HEK293 (cell line): ENCODE results near the gene SDR42E1.

ENCODE experiments used
- CTCF ChIA-PET: fragments of 350-600 bp; formaldehyde crosslinking; extraction: SDS; loops from one replicate; lab custom pipeline; 2021; ENCODE audit warnings: antibody characterized with exemption; lab: Yijun Ruan, JAX
- POLR2A ChIA-PET: fragments of 300-600 bp; formaldehyde crosslinking; extraction: SDS; loops from one replicate; lab custom pipeline; 2020; ENCODE audit warnings: antibody characterized with exemption, inconsistent platforms; lab: Yijun Ruan, JAX
- H3K27ac ChIP-seq: fragments of 200-500 bp; sonication (Bioruptor generic); 2 replicates; pipeline ENCODE4 v1.5.1; 2014; ENCODE audit warnings: low read depth, low read length, control low read depth, inconsistent platforms; ENCODE audit errors: extremely low read depth
- H3K36me3 ChIP-seq, 2 experiments: fragments of 200-500 bp in 1 of 2; sonication (Bioruptor generic) in 1 of 2; 1 replicate in 1 of 2; 2 replicates in 1 of 2; pipeline ENCODE4 v1.5.1; 2014 to 2017; ENCODE audit warnings: inconsistent platforms in 2 of 2, low read length in 2 of 2; ENCODE audit not compliant: control insufficient read depth in 2 of 2, insufficient read depth in 1 of 2
- H3K4me1 ChIP-seq: fragments of 200-500 bp; sonication (Bioruptor generic); 2 replicates; pipeline ENCODE4 v1.5.1; 2014; ENCODE audit warnings: mild to moderate bottlenecking, low read length, inconsistent platforms; ENCODE audit not compliant: control insufficient read depth, insufficient read depth
- H3K4me3 ChIP-seq: 2 replicates; pipeline ENCODE4 v1.5.1; 2011; ENCODE audit warnings: low read depth, mild to moderate bottlenecking, control low read depth, low read length, moderate library complexity
- H3K9me3 ChIP-seq: fragments of 200-500 bp; sonication (Bioruptor generic); 2 replicates; pipeline ENCODE4 v1.5.1; 2014; ENCODE audit warnings: low read depth, low read length, inconsistent platforms; ENCODE audit not compliant: control insufficient read depth, insufficient read depth
- BCL11B ChIP-seq: fragments of 450-650 bp; formaldehyde crosslinking; IDR thresholded peaks from 2 replicates; pipeline ENCODE4 v1.5.1; 2016; ENCODE audit warnings: low read depth, missing biosample characterization, missing genetic modification characterization
- FEZF1 ChIP-seq: fragments of 450-650 bp; formaldehyde crosslinking; IDR thresholded peaks from 2 replicates; pipeline ENCODE4 v1.5.1; 2016; ENCODE audit warnings: missing biosample characterization, missing genetic modification characterization
- KLF16 ChIP-seq: fragments of 450-650 bp; formaldehyde crosslinking; IDR thresholded peaks from 2 replicates; pipeline ENCODE4 v1.5.1; 2017; ENCODE audit warnings: missing biosample characterization, missing genetic modification characterization
- PRDM6 ChIP-seq: fragments of 450-650 bp; formaldehyde crosslinking; IDR thresholded peaks from 2 replicates; pipeline ENCODE4 v1.5.1; 2017; ENCODE audit warnings: missing biosample characterization, missing genetic modification characterization
- SALL2 ChIP-seq: fragments of 450-650 bp; formaldehyde crosslinking; IDR thresholded peaks from 2 replicates; pipeline ENCODE4 v1.5.0; 2017; ENCODE audit warnings: missing biosample characterization, mild to moderate bottlenecking, missing genetic modification characterization, borderline replicate concordance
- TSHZ1 ChIP-seq: fragments of 450-650 bp; formaldehyde crosslinking; IDR thresholded peaks from 2 replicates; pipeline ENCODE4 v1.5.1; 2016; ENCODE audit warnings: missing biosample characterization, missing genetic modification characterization, borderline replicate concordance
- ZBTB48 ChIP-seq: fragments of 450-650 bp; formaldehyde crosslinking; IDR thresholded peaks from 2 replicates; pipeline ENCODE4 v1.5.1; 2016; ENCODE audit warnings: missing biosample characterization, missing genetic modification characterization
- ZBTB6 ChIP-seq: fragments of 450-650 bp; formaldehyde crosslinking; IDR thresholded peaks from 2 replicates; pipeline ENCODE4 v1.5.1; 2017; ENCODE audit warnings: missing biosample characterization, missing genetic modification characterization
- ZNF16 ChIP-seq: fragments of 450-650 bp; formaldehyde crosslinking; IDR thresholded peaks from 2 replicates; pipeline ENCODE4 v1.5.1; 2016; ENCODE audit warnings: low read depth, missing biosample characterization, missing genetic modification characterization
- ZNF2 ChIP-seq: fragments of 450-650 bp; formaldehyde crosslinking; IDR thresholded peaks from 2 replicates; pipeline ENCODE4 v1.5.1; 2016; ENCODE audit warnings: missing biosample characterization, missing genetic modification characterization
- ZNF211 ChIP-seq: fragments of 450-650 bp; formaldehyde crosslinking; IDR thresholded peaks from 2 replicates; pipeline ENCODE4 v1.5.1; 2016; ENCODE audit warnings: low read depth, missing biosample characterization, missing genetic modification characterization
- ZNF302 ChIP-seq: fragments of 450-650 bp; formaldehyde crosslinking; IDR thresholded peaks from 2 replicates; pipeline ENCODE4 v1.5.1; 2016; ENCODE audit warnings: missing biosample characterization, missing genetic modification characterization, low read depth
- ZNF311 ChIP-seq: fragments of 450-650 bp; formaldehyde crosslinking; IDR thresholded peaks from 2 replicates; pipeline ENCODE4 v1.5.1; 2017; ENCODE audit warnings: missing biosample characterization, missing genetic modification characterization, borderline replicate concordance
- ZNF354C ChIP-seq: fragments of 450-650 bp; formaldehyde crosslinking; IDR thresholded peaks from 2 replicates; pipeline ENCODE4 v1.5.1; 2016; ENCODE audit warnings: missing biosample characterization, missing genetic modification characterization, low read depth, borderline replicate concordance
- ZNF416 ChIP-seq: fragments of 450-650 bp; formaldehyde crosslinking; IDR thresholded peaks from 2 replicates; pipeline ENCODE4 v1.5.1; 2016; ENCODE audit warnings: missing biosample characterization, missing genetic modification characterization
- ZNF555 ChIP-seq: fragments of 450-650 bp; formaldehyde crosslinking; conservative IDR thresholded peaks from 2 replicates; pipeline ENCODE4 v1.5.1; 2017; ENCODE audit warnings: missing biosample characterization, mild to moderate bottlenecking, missing genetic modification characterization, inconsistent platforms
- ZNF639 ChIP-seq: fragments of 450-650 bp; formaldehyde crosslinking; IDR thresholded peaks from 2 replicates; pipeline ENCODE4 v1.5.1; 2016; ENCODE audit warnings: missing biosample characterization, missing genetic modification characterization
- ZNF658 ChIP-seq: fragments of 450-650 bp; formaldehyde crosslinking; IDR thresholded peaks from 2 replicates; pipeline ENCODE4; 2016; ENCODE audit warnings: missing biosample characterization, missing genetic modification characterization
- ZNF692 ChIP-seq: fragments of 450-650 bp; formaldehyde crosslinking; IDR thresholded peaks from 2 replicates; pipeline ENCODE4 v1.5.1; 2016; ENCODE audit warnings: missing biosample characterization, missing genetic modification characterization
- ZNF747 ChIP-seq: fragments of 450-650 bp; formaldehyde crosslinking; IDR thresholded peaks from 2 replicates; pipeline ENCODE4 v1.5.1; 2016; ENCODE audit warnings: missing biosample characterization, missing genetic modification characterization
- ZNF837 ChIP-seq: fragments of 450-650 bp; formaldehyde crosslinking; IDR thresholded peaks from 2 replicates; pipeline ENCODE4 v1.5.1; 2016; ENCODE audit warnings: missing biosample characterization, missing genetic modification characterization
- ZSCAN4 ChIP-seq: fragments of 450-650 bp; formaldehyde crosslinking; IDR thresholded peaks from 2 replicates; pipeline ENCODE4 v1.5.1; 2017; ENCODE audit warnings: missing biosample characterization, missing genetic modification characterization

The SDR42E1 gene

GRCh38 chr16:82055117-82055516 is 43.8 kb upstream of the SDR42E1 start (continued):
- TF ChIP-seq ZNF416 (tag by site-specific recombination) (no peak), KLF16 (tag by site-specific recombination) (no peak), ZBTB48 (tag by site-specific recombination) (no peak), ZNF2 (tag by site-specific recombination) (no peak), ZNF211 (tag by site-specific recombination) (no peak), ZNF354C (tag by site-specific recombination) (no peak), ZNF302 (tag by site-specific recombination) (no peak)

GRCh38 chr16:82051656-82052055 is 40.4 kb upstream of the SDR42E1 start:
- H3K4me1 ChIP-seq = no peaks in the 10 kb centered on the region
- no peak overlapping the region for H3K27ac ChIP-seq
- H3K4me3 ChIP-seq = no peak overlapping the region
- no peaks in the 10 kb centered on the region for H3K9me3 ChIP-seq
- POLR2A ChIA-PET = no interaction called here
- CTCF ChIA-PET = no interaction called here
- H3K36me3 ChIP-seq = no peaks in the 10 kb centered on the region
- TF ChIP-seq ZNF16 (tag by site-specific recombination) = no peak
- TF ChIP-seq TSHZ1 (tag by site-specific recombination) = no peak
- no peak for TF ChIP-seq SALL2 (tag by site-specific recombination)
- TF ChIP-seq ZNF658 (tag by site-specific recombination) = no peak
- no peak for TF ChIP-seq ZNF555 (tag by site-specific recombination)
- no peak for TF ChIP-seq ZNF311 (tag by site-specific recombination)
- no peak for TF ChIP-seq ZNF837 (tag by site-specific recombination)
- TF ChIP-seq BCL11B (tag by site-specific recombination) = no peak
- TF ChIP-seq PRDM6 (tag by site-specific recombination) = no peak
- TF ChIP-seq ZNF639 = no peak
- TF ChIP-seq ZNF747 = no peak
- no peak for TF ChIP-seq ZNF692 (tag by site-specific recombination)
- TF ChIP-seq ZSCAN4 = no peak
- TF ChIP-seq FEZF1 (tag by site-specific recombination) = no peak
- no peak for TF ChIP-seq ZBTB6
